ENCODE data around the gene NARS2.

NARS2 gene

DNA sequence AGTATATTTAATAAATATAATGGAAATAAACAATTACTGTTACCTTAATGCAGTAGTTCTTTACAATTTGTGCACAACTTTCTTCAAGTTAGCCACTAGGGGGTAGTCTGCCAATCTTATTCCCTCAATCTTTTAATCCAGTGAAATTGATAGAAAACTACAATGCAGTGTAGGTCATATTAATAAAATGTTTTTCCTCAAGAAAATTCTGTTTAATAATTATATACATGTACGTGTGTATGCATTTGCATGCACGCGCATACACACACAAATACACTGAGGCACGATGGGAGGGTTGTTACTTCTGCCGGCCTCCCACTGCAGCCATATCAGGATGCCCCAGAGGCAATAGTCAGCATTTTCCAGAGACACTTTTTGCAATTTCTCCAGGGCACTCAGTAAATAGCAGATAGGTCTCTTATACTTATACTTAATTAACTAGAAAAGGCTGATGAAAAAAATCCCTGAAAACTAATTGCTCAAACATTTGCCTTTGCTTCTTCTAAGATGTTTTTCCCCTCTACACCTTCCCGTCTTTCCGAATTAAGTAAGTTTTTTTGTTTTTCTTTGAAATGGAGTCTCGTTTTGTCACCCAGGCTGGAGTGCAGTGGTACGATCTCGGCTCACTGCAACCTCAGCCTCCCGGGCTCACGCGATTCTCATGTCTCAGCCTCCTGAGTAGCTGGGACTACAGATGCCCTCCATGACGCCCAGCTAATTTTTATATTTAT, 160.2 kb downstream of the NARS2 start:
- DNase-seq (ENCODE audit: low read depth) = no peak

DNA sequence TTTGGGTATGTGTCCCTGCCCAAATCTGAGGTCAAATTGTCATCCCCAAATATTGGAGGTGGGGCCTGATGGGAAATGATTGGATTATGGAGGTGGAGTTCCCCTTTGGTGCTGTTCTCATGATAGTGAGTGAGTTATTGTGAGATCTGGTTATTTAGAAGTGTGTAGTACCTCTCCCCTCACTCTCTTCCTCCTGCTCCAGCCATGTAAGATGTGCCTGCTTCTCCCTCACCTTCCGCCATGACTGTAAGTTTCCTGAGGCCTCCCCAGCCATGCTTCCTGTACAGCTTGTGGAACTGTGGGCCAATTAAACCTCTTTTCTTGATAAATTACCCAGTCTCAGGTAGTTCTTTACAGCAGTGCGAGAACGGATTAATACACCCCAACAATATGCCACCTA, 166.0 kb downstream of the NARS2 start:
- DNase-seq (ENCODE audit: low read depth) = no peak

DNA sequence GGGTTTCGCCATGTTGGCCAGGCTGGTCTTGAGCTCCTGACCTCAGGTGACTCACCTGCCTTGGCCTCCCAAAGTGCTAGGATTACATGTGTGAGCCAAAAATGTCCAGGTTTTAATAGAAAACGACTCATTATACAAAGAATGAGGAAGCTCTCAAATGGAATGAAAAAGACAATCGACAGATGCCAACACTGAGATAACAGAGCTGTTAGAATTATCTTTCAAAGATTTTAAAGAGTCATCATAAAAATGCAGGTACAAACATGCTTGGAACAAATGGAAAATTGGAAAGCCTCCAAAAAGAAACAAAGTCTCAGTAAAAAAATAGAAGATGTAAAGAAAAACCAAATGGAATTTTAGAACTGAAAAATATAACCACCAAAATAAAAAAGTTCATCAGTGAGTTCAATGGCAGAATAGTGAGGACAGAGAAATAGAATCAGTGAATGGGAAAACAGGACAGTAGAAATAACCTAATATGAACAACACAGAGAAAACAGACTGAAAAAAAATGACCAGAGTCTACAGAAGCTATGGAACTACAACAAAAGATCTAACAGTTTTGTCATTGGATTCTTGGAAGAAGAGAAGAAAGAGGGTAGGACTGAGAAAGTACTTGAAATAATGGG, 168.0 kb downstream of the NARS2 start:
- no peak for DNase-seq (ENCODE audit: low read depth)

DNA sequence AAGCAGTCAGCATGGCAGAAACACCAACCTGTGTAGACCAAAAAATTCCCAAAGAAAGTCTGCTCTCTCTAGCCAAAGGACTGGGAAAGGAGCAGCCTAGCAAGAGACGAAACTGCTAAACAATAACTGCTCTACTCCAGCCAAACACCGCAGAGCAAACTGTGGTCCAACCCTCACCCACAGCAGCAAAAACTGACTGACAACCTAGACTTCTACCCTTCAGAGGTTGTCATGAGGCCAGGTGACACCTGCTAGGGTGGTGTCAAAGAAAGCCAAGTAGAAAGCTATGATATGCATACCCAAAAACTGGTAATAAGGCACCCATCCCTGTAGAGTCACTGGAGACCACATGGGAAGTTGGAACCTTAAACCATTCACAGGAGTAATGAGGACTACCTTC, 168.9 kb downstream of the NARS2 start:
- no peak for DNase-seq (ENCODE audit: low read depth)

DNA sequence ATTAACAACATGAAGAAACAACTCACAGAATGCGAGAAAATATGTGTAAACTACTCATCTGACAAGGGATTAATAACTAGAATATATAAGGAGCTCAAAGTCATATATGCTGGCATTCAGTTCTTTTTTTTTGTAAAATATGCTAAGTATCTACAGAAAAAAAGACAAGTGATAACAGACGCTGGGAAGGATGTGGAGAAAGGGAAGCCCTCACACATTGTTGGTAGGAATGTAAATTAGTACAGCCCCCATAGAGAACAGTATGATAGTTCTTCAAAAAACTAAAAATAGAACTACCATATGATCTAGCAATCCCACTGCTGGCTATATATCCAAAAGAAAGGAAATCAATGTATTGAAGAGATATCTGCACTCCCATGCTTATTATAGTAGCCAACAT, 170.9 kb downstream of the NARS2 start:
- no peak for DNase-seq (ENCODE audit: low read depth)

DNA sequence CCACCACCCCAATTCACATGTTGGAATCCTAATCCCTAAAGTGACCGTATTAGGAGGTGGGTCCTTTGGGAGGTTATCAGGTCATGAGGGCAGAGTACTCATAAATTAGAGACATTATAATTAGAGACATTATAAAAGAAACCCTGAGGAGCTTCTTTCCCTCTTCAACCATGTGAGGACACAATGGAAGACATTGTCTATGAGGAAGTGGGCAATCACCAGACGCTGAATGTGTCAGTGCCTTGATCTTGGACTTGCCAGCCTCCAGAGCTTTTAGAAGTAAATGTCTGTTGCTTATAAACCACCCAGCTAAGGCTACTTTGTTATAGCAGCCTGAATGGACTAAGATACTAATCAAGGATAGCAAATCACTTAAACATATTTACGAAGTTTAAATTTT, 171.8 kb downstream of the NARS2 start:
- DNase-seq (ENCODE audit: low read depth) = no peak

DNA sequence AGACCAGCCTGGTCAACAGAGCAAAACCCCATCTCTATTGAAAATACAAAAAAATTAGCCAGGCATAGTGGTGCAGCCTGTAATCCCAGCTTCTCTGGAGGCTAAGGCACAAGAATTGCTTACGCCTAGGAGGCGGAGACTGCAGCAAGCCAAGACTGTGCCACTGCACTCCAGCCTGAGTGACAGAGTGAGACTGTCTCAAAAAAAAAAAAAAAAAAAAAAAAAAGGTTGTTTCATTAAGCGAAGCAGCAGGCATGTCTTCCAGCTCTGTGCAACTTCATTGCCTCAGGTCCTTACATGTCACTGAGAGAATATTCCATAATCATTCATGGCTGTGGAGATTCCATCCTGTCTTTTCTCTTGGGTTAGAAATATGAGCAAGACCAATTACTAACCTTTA, 174.0 kb downstream of the NARS2 start:
- DNase-seq (ENCODE audit: low read depth) = no peak

DNA sequence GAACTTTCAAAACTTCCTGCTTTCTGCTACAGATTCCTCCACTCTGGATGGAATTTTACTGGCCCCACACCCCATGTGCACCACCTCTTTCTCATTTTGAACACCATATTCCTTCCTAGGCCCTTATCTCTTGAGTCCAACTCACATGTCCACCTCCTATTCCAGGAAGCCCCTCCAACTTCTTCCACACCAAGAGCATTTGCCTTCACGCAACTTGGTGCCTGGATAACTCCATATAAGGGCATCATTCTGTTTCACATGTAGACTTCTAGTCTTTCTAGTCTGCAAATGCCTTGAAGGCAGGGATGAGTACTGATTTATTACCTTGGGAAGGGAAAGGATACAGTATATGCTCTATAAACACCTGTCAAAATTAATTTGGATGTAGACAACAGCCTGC, 174.5 kb downstream of the NARS2 start:
- DNase-seq (ENCODE audit: low read depth) = no peak

DNA sequence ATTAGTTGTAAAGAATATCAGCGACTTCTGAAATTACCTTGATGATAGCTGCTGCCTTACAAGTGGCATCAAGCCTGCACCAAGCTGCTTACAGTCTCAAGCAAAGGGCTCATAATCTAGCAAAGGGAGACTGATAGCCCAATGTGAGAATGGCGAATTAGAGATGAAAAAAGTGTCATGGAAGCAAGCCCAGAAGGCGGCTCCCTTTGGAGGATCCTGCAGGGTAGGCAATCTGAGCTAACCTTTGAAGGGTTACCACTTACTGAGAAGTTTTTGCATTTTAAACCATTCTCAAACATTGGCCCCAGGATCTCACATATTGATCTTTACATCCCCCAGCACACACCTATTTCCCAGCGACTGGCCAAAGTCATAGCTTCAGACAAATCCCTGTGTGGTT, 175.5 kb downstream of the NARS2 start:
- DNase-seq (ENCODE audit: low read depth) = no peak

DNA sequence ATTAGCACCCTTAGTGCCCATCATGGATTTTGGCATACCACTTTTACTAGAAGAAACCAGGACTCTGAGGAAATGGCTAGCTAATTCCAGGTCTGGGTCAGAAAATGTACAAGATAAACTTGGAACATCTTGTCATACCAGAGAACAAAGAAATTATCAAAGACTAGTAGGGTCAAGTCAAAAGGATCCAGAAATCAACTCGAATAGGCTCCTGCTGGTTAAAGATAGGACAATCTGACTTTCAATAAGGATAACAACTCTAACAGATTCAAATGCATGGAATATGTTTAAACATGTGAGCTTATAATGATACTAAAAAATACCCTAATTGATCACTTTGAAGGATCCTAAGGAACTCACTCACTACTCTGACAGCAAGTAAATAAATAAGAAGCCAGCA, 175.9 kb downstream of the NARS2 start:
- no peak for DNase-seq (ENCODE audit: low read depth)

DNA sequence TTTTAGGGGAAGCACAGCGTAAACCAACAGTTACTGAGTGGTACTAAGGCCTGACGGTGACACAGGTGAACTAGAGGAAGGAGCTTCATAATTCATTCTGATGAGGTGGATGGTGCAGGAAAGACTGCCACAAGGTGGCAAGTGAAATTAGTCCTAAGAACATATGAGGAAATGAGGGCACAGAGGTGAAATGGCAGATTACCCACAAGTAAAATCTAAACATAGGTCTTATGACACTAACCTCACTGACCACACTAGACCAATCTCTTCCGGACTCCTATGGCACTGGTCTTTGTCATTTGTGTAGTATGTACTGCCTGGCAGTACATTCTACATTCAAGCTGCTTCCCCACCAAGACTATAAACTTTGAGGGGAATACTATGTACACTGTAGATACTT, 177.3 kb downstream of the NARS2 start:
- DNase-seq (ENCODE audit: low read depth) = no peak

DNA sequence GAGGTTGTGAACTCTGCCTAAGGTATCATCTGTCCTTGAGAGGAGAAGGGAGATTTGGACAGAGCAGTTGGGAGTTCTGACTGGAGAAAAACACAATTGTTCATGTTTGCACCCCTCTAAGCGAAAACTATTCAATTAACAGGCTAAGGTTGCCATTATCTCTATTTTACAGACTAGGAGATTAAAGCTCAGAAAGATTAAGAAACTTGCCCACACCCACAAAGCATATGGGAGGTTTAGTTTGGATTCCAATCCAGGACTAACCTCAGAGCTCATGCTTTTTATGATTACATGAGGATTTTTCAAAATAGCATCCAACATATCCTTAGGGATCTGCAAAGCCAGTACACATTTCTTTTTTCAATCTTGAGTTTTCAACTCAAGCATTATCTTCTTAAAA, 179.1 kb downstream of the NARS2 start:
- no peak for DNase-seq (ENCODE audit: low read depth)

DNA sequence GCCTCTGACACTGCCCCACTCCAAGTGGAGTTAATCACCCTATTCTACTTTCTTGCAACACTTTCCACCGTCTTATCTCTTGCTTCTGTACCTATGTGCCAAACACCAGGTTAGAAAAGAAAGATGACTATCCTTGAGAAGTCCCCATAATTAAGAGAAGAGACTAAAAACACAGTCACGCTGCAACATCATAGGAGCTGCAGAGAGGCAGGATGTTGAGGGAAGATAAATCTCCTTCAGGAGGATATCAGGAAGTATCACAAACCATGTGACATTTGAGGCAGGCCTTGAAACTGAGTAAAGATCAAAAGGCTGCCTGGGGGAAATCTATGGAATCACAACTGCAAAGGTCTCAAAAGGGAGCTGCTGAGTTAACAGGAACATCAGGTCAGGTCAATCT, 181.8 kb downstream of the NARS2 start:
- DNase-seq (ENCODE audit: low read depth) = no peak

DNA sequence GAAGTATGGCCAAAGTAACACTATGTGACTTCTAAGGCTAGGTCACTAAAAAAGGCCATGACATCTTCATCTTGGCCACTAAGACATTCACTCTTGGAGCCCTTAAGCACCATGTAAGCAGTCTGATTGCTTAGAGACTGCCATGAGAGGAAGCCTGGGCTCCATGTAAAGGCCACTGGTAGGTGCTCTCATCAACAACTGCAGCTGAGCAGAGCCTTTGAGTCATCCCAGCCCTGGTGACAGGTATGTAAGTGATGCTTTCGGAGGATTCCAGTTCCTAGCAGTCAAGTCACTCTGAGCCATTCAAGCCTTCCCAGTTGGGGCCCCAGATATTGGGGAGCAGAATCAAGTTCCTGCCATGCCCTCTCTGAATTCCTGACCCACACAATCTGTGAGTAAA, 183.2 kb downstream of the NARS2 start:
- DNase-seq (ENCODE audit: low read depth) = no peak

DNA sequence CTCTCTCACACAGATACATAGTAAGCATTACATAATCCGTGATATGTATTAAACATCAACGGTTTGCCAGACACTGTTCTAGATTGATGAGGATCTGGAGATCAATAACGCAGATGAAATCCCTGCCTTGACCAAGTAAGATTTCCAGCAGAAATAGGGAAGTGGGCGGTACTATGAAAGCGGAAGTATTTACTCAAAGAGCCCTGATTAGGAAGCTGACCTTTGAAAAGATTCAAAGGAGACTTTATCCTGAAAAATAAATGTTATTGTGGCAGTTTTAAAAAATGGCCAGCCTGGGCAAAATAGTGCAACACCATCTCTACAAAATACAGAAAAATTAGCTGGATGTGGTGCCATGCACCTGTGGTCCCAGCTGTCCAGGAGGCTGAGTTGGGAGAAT, 183.9 kb downstream of the NARS2 start:
- DNase-seq (ENCODE audit: low read depth) = no peak

DNA sequence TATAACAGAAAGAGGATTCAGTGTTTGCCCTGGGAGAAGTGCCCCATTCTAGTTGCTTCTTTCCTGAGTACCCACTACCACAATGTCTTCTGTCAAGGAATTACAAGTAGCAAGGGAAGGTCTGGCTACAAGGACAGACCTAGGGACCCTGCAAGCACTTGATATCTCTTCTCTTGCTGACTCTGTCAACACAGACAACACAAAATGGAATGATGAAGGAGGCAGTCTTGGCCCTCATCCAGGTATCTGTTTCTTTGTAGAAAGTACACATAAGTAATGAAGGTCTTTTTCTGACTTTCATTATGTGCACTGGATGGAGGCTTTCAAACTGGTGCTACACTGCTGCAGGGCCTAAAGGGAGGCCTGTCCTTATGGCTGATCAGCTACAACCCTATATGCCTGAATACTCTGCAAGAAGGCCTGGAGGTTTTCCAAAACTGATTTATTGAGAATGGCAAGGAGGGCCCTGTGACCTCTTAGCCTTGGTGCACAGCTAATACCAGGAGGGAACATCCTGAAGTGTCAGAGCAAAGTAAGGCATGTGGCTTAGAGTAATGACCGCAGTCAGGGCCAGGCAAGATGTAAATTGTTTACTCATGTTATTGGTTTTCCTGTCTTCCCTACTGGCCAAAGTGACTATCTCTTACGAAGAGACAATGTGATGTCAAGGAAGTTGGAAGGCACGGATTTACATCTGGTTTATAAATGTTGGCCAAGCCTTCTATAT, 188.3 kb downstream of the NARS2 start:
- DNase-seq (ENCODE audit: low read depth) = no peak

Measured in activated gamma-delta T cell treated with anti-CD3 and anti-CD28 coated beads, Interleukin-2, amount 50 U/mL, for 16 hours (primary cell).